ENCODE results near the gene GATAD2B.
"Not testable (repeated sequence)": the region's sequence is repeated elsewhere in the genome, so short reads cannot be mapped to it uniquely, and the experiment has no call there.

The GATAD2B gene

DNA sequence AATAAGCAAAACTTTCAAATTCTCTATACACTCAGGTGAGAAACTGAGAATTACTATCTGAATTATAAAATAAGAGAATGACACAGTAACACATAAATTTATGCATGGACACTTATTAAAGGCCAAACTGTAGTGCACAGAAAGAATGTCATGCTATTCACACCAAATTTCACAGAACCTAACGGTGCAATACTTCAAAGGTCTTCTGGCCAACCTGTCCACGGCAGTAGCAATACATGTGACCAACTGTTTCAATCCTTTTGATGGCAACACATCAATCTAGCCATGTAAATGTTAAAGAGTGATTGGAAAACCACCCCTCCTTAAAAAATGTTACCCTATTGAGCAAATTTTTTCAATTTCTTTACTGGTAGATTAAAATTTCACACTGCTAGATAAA lies 10.4 kb downstream of the GATAD2B start:
- H3K4me1 ChIP-seq (ENCODE audit: insufficient read depth, low read length): no peaks in the 10 kb centered on the region
- H3K36me3 ChIP-seq (ENCODE audit: insufficient read depth, low read length): peaks cover 15% of the 10 kb centered on the region
- H3K27me3 ChIP-seq (ENCODE audit: insufficient read depth, low read length): no peaks in the 10 kb centered on the region
- H3K9me3 ChIP-seq (ENCODE audit: low read length): no peaks in the 10 kb centered on the region
- H3K4me3 ChIP-seq (ENCODE audit: low read length): no peak overlapping the region
- H2AFZ ChIP-seq (ENCODE audit: low read depth, low read length): no peak overlapping the region

DNA sequence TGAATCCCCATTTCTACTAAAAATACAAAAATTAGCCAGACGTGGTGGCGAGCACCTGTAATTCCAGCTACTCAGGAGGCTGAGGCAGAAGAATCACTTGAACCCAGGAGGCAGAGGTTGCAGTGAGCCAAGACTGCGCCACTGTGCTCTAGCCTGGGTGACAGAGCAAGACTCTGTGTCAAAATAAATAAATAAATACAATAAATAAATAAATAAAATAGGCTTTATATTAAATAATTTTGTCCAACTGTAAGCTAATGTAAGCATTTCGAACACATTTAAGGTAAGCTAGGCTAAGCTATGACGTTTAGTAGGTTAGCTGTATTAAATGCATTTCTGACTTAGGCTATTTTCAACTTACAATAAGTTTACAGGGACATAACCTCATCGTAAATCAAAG lies 12.2 kb downstream of the GATAD2B start:
- not testable (repeated sequence) for H3K4me3 ChIP-seq (ENCODE audit: low read length); H3K4me1 ChIP-seq (ENCODE audit: insufficient read depth, low read length); H3K27me3 ChIP-seq (ENCODE audit: insufficient read depth, low read length); H3K9me3 ChIP-seq (ENCODE audit: low read length); H2AFZ ChIP-seq (ENCODE audit: low read depth, low read length)
- peaks cover 17% of the 10 kb centered on the region for H3K36me3 ChIP-seq (ENCODE audit: insufficient read depth, low read length)

DNA sequence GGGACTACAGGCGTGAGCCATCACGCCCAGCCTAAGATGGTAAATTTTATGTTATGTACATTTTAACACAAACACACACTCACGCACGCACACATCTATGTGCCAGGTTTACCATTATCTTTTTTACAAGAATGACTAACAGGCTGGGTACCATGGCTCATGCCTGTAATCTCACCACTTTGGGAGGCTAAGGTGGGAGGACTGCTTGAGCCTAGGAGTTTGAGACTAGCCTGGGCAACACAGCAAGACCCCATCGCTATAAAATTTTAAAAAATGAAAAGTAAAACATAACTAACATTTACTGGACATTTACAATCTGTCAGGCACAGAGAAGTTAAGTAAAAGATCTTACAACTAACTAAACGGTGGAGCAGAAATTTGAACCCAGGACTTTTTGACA lies 14.7 kb downstream of the GATAD2B start:
- Histone ChIP-seq H3K36me3 (ENCODE audit: insufficient read depth, low read length) (peaks cover 16% of the 10 kb centered on the region), H3K4me1 (ENCODE audit: insufficient read depth, low read length) (no peaks in the 10 kb centered on the region), H3K9me3 (ENCODE audit: low read length) (peaks cover 4% of the 10 kb centered on the region), H3K27me3 (ENCODE audit: insufficient read depth, low read length) (no peaks in the 10 kb centered on the region), H2AFZ (ENCODE audit: low read depth, low read length) (no peak overlapping the region), H3K4me3 (ENCODE audit: low read length) (no peak overlapping the region)

DNA sequence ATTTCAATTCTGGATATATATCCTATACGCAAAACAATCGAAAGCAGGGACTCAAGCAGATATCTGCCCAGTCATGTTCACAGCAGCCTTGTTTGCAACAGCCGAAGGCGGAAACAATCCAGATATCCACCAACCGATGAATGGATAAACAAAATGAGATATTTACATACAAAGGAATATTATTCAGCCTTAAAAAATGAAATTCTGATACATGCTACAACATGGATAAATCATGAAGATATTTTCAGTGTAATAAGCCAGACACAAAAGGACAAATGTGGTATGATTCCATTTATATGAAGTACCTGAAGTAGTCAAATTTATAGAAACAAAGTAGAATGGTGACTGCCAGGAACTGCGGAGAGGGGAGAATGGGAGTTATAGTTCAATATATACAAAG lies 15.6 kb downstream of the GATAD2B start:
- peaks cover 4% of the 10 kb centered on the region for H3K9me3 ChIP-seq (ENCODE audit: low read length)
- H3K4me1 ChIP-seq (ENCODE audit: insufficient read depth, low read length): no peaks in the 10 kb centered on the region
- H3K27me3 ChIP-seq (ENCODE audit: insufficient read depth, low read length): no peaks in the 10 kb centered on the region
- peaks cover 16% of the 10 kb centered on the region for H3K36me3 ChIP-seq (ENCODE audit: insufficient read depth, low read length)
- no peak overlapping the region for H2AFZ ChIP-seq (ENCODE audit: low read depth, low read length)
- H3K4me3 ChIP-seq (ENCODE audit: low read length): no peak overlapping the region

DNA sequence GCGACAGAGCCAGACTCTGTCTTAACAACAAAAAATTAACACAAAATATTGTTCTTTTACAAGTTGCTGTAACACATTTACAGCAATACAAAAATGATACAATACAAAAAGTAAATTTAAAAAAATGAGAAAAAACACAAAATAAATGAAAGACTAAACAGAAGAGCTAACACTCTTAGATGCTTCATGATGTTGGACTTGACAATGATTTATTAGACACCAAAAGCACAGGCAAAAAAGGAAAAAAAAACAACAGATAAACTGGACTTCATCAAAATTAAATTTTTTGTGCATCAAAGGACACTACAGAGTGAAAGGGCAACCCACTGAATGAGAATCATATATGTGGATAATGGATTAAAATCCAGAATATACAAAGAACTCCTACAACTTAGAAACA lies 16.4 kb downstream of the GATAD2B start:
- Histone ChIP-seq H3K4me3 (ENCODE audit: low read length) (no peak overlapping the region), H3K4me1 (ENCODE audit: insufficient read depth, low read length) (no peaks in the 10 kb centered on the region), H3K27me3 (ENCODE audit: insufficient read depth, low read length) (no peaks in the 10 kb centered on the region), H2AFZ (ENCODE audit: low read depth, low read length) (no peak overlapping the region), H3K9me3 (ENCODE audit: low read length) (peaks cover 4% of the 10 kb centered on the region), H3K36me3 (ENCODE audit: insufficient read depth, low read length) (peaks cover 16% of the 10 kb centered on the region)

DNA sequence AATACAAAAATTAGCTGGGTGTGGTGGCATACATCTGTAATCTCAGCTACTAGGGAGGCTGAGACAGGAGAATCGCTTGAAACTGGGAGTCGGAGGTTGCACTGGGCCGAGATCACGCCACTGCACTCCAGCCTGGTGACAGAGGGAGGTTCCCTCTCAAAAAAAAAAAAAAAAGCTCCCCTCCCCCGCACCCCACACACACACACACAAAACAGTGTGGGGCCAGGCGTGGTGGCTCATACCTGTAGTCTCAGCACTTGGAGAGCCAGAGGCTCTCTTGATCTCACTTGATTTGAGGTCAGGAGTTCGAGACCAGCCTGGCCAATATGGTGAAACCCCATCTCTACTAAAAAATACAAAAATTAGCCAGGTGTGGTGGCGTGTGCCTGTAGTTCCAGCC lies 16.9 kb downstream of the GATAD2B start:
- peaks cover 18% of the 10 kb centered on the region for H3K36me3 ChIP-seq (ENCODE audit: insufficient read depth, low read length)
- not testable (repeated sequence) for H3K4me3 ChIP-seq (ENCODE audit: low read length); H3K9me3 ChIP-seq (ENCODE audit: low read length); H2AFZ ChIP-seq (ENCODE audit: low read depth, low read length); H3K4me1 ChIP-seq (ENCODE audit: insufficient read depth, low read length); H3K27me3 ChIP-seq (ENCODE audit: insufficient read depth, low read length)

DNA sequence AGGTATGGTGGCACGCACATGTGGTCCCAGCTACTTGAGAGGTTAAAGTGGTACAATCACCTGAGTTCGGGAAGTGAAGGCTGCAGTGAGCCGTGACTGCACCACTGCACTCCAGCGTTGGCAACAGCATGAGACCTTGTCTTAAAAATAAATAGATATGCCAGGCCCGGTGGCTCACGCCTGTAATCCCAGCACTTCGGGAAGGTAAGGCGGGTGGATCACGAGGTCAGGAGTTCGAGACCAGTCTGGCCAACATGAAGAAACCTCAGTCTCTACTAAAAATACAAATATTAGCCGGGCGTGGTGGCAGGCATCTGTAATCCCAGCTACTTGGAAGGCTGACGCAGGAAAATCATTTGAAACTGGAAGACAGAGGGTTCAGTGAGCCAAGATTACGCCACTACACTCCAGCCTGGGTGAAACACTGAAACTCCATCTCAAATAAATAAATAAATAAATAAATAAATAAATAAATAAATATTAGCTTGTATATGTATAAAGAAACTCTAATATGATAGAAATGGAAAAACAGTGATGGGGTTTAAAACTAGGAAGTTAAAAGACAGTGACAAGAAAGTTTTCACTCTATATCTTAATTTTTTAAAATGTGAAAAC lies 18.8 kb downstream of the GATAD2B start:
- Histone ChIP-seq H3K36me3 (ENCODE audit: insufficient read depth, low read length) (peaks cover 18% of the 10 kb centered on the region), H3K4me3 (ENCODE audit: low read length) (no peak overlapping the region), H3K9me3 (ENCODE audit: low read length) (peaks cover 4% of the 10 kb centered on the region), H3K27me3 (ENCODE audit: insufficient read depth, low read length) (no peaks in the 10 kb centered on the region), H3K4me1 (ENCODE audit: insufficient read depth, low read length) (peaks cover 7% of the 10 kb centered on the region), H2AFZ (ENCODE audit: low read depth, low read length) (no peak overlapping the region)

DNA sequence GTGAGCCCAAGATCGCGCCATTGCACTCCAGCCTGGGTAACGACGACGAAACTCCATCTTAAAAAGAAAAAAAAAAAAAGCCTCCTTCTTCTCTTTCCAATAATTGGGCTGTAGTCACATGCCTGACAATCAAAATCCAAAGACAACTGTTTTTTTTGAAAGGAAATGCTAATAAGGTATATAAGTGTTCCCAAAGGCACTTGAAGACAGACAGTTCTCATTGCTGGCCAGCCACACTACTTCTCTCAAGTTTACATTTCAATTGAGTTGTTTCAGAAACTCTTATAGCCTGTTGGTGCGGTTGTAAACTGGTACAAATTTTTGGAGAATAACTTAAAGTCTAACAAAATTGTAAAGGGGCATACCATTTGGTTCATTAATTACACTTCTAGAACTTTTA lies 23.3 kb downstream of the GATAD2B start:
- H3K4me3 ChIP-seq (ENCODE audit: low read length): no peak overlapping the region
- peaks cover 16% of the 10 kb centered on the region for H3K36me3 ChIP-seq (ENCODE audit: insufficient read depth, low read length)
- H3K9me3 ChIP-seq (ENCODE audit: low read length): peaks cover 2% of the 10 kb centered on the region
- H2AFZ ChIP-seq (ENCODE audit: low read depth, low read length): no peak overlapping the region
- H3K27me3 ChIP-seq (ENCODE audit: insufficient read depth, low read length): no peaks in the 10 kb centered on the region
- peaks cover 7% of the 10 kb centered on the region for H3K4me1 ChIP-seq (ENCODE audit: insufficient read depth, low read length)

DNA sequence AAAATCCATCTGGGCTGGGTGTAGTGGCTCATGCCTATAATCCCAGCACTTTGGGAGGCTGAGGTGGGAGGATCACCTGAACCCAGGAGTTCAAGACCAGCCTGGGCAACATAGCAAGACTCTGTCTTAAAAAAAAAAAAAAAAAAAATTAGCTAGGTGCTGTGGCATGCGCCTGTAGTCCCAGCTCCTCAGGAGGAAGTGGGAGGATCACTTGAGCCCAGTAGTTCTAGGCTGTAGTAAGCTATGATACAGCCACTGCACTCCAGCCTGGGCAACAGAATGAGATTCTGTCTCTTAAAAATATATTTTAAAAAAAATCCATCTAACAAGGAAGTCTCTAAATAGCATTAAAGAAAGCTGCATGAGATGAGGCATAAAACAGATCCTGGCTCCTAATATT lies 26.9 kb downstream of the GATAD2B start:
- H3K36me3 ChIP-seq (ENCODE audit: insufficient read depth, low read length): peaks cover 17% of the 10 kb centered on the region
- not testable (repeated sequence) for H3K27me3 ChIP-seq (ENCODE audit: insufficient read depth, low read length); H3K4me3 ChIP-seq (ENCODE audit: low read length); H3K4me1 ChIP-seq (ENCODE audit: insufficient read depth, low read length); H2AFZ ChIP-seq (ENCODE audit: low read depth, low read length); H3K9me3 ChIP-seq (ENCODE audit: low read length)

DNA sequence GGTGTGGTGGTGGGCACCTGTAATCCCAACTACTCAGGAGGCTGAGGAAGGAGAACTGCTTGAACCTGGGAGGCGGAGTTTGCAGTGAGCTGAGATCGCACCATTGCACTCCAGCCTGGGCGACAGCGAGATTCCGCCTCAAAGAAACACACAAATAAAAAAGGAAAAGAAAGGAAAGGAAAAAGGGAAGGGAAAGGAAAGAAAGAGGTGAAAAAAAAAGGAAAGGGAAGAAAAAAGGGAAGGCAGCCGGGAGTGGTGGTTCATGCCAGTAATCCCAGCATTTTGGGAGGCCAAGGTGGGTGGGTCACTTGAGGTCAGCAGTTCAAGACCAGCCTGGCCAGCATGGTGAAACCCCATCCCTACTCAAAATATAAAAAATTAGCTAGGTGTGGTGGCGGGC lies 31.7 kb downstream of the GATAD2B start:
- H3K4me3 ChIP-seq (ENCODE audit: low read length); H2AFZ ChIP-seq (ENCODE audit: low read depth, low read length); H3K4me1 ChIP-seq (ENCODE audit: insufficient read depth, low read length); H3K9me3 ChIP-seq (ENCODE audit: low read length); H3K27me3 ChIP-seq (ENCODE audit: insufficient read depth, low read length): not testable (repeated sequence)
- H3K36me3 ChIP-seq (ENCODE audit: insufficient read depth, low read length): peaks cover 25% of the 10 kb centered on the region

DNA sequence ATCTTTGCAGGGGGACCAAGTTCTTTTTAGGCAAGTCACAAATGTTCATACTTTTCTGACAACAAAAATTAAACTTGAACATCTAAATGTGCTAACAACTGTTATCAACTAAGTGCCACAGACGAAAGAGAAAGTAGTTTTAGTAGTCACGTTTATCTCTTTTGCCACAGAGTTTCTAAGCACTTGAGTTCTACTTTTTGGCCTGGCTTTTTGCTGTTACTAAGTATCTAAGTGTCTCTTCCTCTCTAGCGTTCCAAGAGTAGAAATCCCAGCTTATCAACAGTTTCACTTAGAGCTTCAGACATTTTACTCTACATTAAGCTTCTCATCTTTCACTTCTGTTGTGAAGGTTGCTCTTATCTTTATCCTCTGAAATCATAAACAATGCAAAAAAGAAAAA lies 34.2 kb downstream of the GATAD2B start:
- no peaks in the 10 kb centered on the region for H3K9me3 ChIP-seq (ENCODE audit: low read length)
- H3K4me3 ChIP-seq (ENCODE audit: low read length): no peak overlapping the region
- H3K36me3 ChIP-seq (ENCODE audit: insufficient read depth, low read length): peaks cover 23% of the 10 kb centered on the region
- no peak overlapping the region for H2AFZ ChIP-seq (ENCODE audit: low read depth, low read length)
- no peaks in the 10 kb centered on the region for H3K27me3 ChIP-seq (ENCODE audit: insufficient read depth, low read length)
- H3K4me1 ChIP-seq (ENCODE audit: insufficient read depth, low read length): no peaks in the 10 kb centered on the region

DNA sequence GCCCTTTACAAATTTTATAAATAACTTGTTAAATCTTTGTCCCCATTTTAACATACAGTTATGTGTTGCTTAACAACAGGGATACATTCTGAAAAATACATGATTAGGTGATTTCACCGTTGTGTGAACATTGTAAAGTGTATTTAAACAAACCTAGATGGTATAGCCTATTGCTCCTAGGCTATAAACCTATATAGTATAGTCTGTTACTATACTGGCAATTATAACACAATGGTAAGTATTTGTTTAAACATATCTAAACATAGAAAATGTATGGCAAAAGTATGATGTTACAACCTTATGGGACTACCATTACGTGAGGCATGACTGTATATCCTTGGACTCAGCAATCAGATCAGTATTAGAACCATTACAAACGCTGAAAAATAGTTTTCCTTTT lies 36.6 kb downstream of the GATAD2B start:
- Histone ChIP-seq H3K4me1 (ENCODE audit: insufficient read depth, low read length) (peaks cover 22% of the 10 kb centered on the region), H2AFZ (ENCODE audit: low read depth, low read length) (no peak overlapping the region), H3K4me3 (ENCODE audit: low read length) (no peak overlapping the region), H3K9me3 (ENCODE audit: low read length) (no peaks in the 10 kb centered on the region), H3K36me3 (ENCODE audit: insufficient read depth, low read length) (peaks cover 17% of the 10 kb centered on the region), H3K27me3 (ENCODE audit: insufficient read depth, low read length) (no peaks in the 10 kb centered on the region)

DNA sequence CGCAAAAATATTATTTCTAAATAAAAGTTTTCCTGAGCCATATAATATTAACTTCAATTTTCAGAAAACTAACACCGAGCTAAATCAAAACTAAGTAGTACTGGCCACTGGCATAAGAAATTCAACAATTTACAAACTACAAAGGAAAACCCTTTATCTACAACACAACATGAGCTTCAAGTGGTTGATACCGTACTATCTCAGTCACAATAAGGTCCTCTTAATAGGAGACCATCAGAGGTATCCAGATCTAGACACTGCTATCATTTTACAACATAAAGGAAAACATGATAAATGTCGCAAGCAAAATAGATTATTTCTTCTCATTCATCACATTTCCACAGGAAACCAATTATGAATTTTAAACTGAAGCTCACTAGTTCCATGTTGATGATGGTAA lies 39.5 kb downstream of the GATAD2B start:
- Histone ChIP-seq H3K4me1 (ENCODE audit: insufficient read depth, low read length) (peaks cover 37% of the 10 kb centered on the region), H3K9me3 (ENCODE audit: low read length) (no peaks in the 10 kb centered on the region), H3K4me3 (ENCODE audit: low read length) (no peak overlapping the region), H3K27me3 (ENCODE audit: insufficient read depth, low read length) (no peaks in the 10 kb centered on the region), H2AFZ (ENCODE audit: low read depth, low read length) (no peak overlapping the region), H3K36me3 (ENCODE audit: insufficient read depth, low read length) (peaks cover 8% of the 10 kb centered on the region)

DNA sequence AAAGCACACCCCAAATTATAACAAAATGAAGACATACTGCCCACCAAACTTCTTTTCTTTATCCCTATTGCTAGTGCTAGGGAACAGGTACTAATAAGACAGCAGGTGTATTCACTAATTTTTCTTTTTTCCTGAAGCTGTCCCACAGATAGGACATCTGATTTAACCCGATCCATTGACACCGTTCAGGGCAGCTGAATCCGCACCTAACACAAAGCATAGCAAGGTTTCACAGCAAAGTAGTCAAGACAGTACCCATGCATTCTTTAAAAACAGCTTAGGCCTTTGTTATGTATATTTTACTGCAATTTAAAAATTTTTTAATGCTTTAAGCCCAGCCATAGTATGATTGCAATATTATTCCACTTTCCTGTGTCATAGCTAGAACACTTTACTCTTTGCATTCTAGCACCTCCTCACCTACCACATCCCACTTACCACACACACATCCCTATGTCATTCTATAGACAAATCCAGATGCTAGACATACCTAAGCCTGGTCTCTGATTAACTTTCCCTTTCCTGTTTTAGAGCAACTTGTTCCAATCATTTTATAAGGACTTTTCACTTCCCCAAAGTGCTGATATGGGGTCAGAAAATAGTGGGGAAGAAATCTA lies 40.4 kb downstream of the GATAD2B start:
- no peak overlapping the region for H3K4me3 ChIP-seq (ENCODE audit: low read length)
- peaks cover 8% of the 10 kb centered on the region for H3K36me3 ChIP-seq (ENCODE audit: insufficient read depth, low read length)
- peak overlapping the region; percentile 18 for H2AFZ ChIP-seq (ENCODE audit: low read depth, low read length)
- no peaks in the 10 kb centered on the region for H3K9me3 ChIP-seq (ENCODE audit: low read length)
- H3K27me3 ChIP-seq (ENCODE audit: insufficient read depth, low read length): no peaks in the 10 kb centered on the region
- H3K4me1 ChIP-seq (ENCODE audit: insufficient read depth, low read length): peaks cover 37% of the 10 kb centered on the region
